HepG2 (cell line): ENCODE data around the gene BATF2. TPM values are rescaled to one million over a fixed set of nuclear protein-coding genes. Genes with fewer than 3 reads are reported as not detected.

Experiments used
- GABPA ChIP-seq, 2 experiments: IDR thresholded peaks; 2 replicates each; pipeline ENCODE4 v1.6.1; 2011 to 2016; ENCODE audit warnings: low read depth in 2 of 2, low read length in 1 of 2, missing biosample characterization in 1 of 2, missing genetic modification characterization in 1 of 2
- HNRNPH1 ChIP-seq: fragments of 200-400 bp; formaldehyde crosslinking; optimal IDR thresholded peaks from 2 replicates; pipeline ENCODE3; 2017; ENCODE audit warnings: mild to moderate bottlenecking, low read depth, low read length
- KLF16 ChIP-seq, 2 experiments: sonication (generic) in 1 of 2; formaldehyde crosslinking in 1 of 2; IDR thresholded peaks; 2 replicates each; pipeline versions ENCODE4 v1.6.1 to v1.8.0; 2016 to 2023; ENCODE audit warnings: missing genetic modification reagents in 2 of 2, missing compliant biosample characterization in 1 of 2
- MYNN ChIP-seq: sonication (generic); formaldehyde crosslinking; IDR thresholded peaks from 2 replicates; pipeline ENCODE4 v1.4.0; 2020; ENCODE audit warnings: mild to moderate bottlenecking, low read depth, missing genetic modification reagents
- NFE2 ChIP-seq: sonication (generic); formaldehyde crosslinking; IDR thresholded peaks from 2 replicates; pipeline ENCODE4 v1.4.0; 2020; ENCODE audit warnings: missing genetic modification reagents
- PHF20 ChIP-seq: sonication (generic); formaldehyde crosslinking; IDR thresholded peaks from 2 replicates; pipeline ENCODE4 v1.5.0; 2020; ENCODE audit warnings: mild to moderate bottlenecking, missing genetic modification reagents
- ZNF496 ChIP-seq: sonication (generic); formaldehyde crosslinking; IDR thresholded peaks from 2 replicates; pipeline ENCODE4 v1.8.1; 2023; ENCODE audit warnings: mild to moderate bottlenecking, moderate library complexity, missing genetic modification reagents; ENCODE audit not compliant: insufficient replicate concordance
- ZNF614 ChIP-seq: IDR thresholded peaks from 2 replicates; pipeline ENCODE4 v1.6.1; 2018; ENCODE audit warnings: missing biosample characterization, missing genetic modification reagents, inconsistent platforms, borderline replicate concordance
- polyA plus RNA-seq, 8 experiments: library from polyadenylated mRNA; depleted of rRNA in 3 of 8; stranded (reverse) in 7 of 8; unstranded in 1 of 8; fragments of >200 nt; fragmentation: Illumina TruSeq in 4 of 8; extraction: Trizol in 4 of 8; gene quantifications; 2 replicates each; pipeline versions ENCODE4 v1.2.1 to v1.2.3, GENCODE V29; 2011 to 2016; ENCODE audit warnings: low read depth in 4 of 8, missing spikeins in 1 of 8, mixed read lengths in 1 of 8; ENCODE audit not compliant: insufficient read depth in 1 of 8
- total RNA-seq, 5 experiments: library from RNA; depleted of rRNA; stranded (reverse); fragments of >200 nt; fragmentation: Illumina TruSeq; extraction: Trizol; gene quantifications; 2 replicates each; pipeline ENCODE4 v1.2.3, GENCODE V29; 2016; ENCODE audit warnings: low read depth in 1 of 5
- TF ChIP-seq, protein P1 (sequence below): sonication (generic); formaldehyde crosslinking; IDR thresholded peaks from 2 replicates; pipeline ENCODE4 v1.4.0; 2020; ENCODE audit warnings: mild to moderate bottlenecking, missing genetic modification reagents
- TF ChIP-seq, protein P2 (sequence below): sonication (generic); formaldehyde crosslinking; IDR thresholded peaks from 2 replicates; pipeline ENCODE4 v1.4.0; 2020; ENCODE audit warnings: missing genetic modification reagents
- TF ChIP-seq, protein P3 (sequence below): sonication (generic); formaldehyde crosslinking; conservative IDR thresholded peaks from 2 replicates; pipeline ENCODE4 v1.4.0; 2020; ENCODE audit warnings: missing genetic modification reagents
- TF ChIP-seq, protein P4 (sequence below), 2 experiments: fragments of 450-650 bp in 1 of 2; sonication (generic) in 1 of 2; formaldehyde crosslinking; IDR thresholded peaks; 2 replicates each; pipeline versions ENCODE4 v1.5.0 to v1.8.0; 2020 to 2022; ENCODE audit warnings: mild to moderate bottlenecking in 1 of 2, missing genetic modification reagents in 1 of 2
- TF ChIP-seq, protein P5 (sequence below): sonication (generic); formaldehyde crosslinking; IDR thresholded peaks from 2 replicates; pipeline ENCODE4 v1.4.0; 2020; ENCODE audit warnings: mild to moderate bottlenecking, missing genetic modification reagents

BATF2 gene
- total and polyA plus RNA-seq, 2 of the 13 experiments (the other 11 are each of a cell fraction or from before 2014, with no cell fraction given), result 2.8 to 3.9 TPM

DNA sequence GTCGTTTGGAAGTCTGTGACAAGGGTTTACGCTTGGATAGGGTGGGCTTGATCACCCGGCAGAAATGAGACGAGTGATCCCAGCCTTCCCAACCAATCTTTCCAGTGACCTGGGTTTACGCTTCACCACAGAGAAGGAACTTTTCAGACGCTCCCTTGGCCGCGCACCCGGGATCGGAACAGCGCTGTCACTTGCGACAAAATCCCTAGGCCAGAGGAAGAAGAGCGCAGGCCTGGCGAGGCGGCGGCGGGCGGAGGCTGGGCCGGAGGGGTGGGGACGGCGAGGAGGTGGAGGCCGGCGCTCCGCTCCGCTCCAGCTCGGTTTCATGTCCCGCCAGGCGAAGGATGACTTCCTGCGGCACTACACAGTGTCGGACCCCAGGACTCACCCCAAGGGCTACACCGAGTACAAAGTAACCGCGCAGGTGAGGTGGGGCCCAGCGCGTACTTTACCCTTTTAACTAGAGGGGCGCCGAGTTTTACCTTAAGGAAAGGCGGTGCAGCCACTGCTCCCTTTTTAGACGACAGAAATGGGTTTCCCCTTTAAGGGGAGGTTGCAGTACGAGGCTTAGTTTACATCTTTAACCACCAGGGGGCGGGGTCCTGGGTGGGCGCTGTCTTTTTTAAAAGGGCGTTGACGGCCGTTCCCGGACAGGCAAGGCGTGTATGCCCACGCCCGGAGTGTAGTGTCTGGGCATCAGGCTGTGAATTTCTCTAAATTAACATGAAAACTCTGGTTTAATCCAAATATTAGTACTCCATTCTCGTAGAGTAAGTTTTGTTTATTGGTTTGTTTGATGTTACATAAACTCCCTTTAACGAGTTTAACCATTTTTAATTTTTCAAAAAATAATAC lies 30.7 kb upstream of the BATF2 start, which contains the start of gene SNX15 (continued):
- no peak for TF ChIP-seq GABPA (IDR thresholded peaks at IDR 0.05; ENCODE audit: low read depth, low read length)
- peak; percentile 61; the same call in 1 of the 2 replicates for TF ChIP-seq GABPA (CRISPR knock-in tag; IDR thresholded peaks at IDR 0.05; ENCODE audit: low read depth)
- peak; percentile 89 for TF ChIP-seq HNRNPH1
- TF ChIP-seq PHF20 (CRISPR knock-in tag), result peak; percentile 62; the same call in 1 of the 2 replicates
- TF ChIP-seq, protein P1, sequence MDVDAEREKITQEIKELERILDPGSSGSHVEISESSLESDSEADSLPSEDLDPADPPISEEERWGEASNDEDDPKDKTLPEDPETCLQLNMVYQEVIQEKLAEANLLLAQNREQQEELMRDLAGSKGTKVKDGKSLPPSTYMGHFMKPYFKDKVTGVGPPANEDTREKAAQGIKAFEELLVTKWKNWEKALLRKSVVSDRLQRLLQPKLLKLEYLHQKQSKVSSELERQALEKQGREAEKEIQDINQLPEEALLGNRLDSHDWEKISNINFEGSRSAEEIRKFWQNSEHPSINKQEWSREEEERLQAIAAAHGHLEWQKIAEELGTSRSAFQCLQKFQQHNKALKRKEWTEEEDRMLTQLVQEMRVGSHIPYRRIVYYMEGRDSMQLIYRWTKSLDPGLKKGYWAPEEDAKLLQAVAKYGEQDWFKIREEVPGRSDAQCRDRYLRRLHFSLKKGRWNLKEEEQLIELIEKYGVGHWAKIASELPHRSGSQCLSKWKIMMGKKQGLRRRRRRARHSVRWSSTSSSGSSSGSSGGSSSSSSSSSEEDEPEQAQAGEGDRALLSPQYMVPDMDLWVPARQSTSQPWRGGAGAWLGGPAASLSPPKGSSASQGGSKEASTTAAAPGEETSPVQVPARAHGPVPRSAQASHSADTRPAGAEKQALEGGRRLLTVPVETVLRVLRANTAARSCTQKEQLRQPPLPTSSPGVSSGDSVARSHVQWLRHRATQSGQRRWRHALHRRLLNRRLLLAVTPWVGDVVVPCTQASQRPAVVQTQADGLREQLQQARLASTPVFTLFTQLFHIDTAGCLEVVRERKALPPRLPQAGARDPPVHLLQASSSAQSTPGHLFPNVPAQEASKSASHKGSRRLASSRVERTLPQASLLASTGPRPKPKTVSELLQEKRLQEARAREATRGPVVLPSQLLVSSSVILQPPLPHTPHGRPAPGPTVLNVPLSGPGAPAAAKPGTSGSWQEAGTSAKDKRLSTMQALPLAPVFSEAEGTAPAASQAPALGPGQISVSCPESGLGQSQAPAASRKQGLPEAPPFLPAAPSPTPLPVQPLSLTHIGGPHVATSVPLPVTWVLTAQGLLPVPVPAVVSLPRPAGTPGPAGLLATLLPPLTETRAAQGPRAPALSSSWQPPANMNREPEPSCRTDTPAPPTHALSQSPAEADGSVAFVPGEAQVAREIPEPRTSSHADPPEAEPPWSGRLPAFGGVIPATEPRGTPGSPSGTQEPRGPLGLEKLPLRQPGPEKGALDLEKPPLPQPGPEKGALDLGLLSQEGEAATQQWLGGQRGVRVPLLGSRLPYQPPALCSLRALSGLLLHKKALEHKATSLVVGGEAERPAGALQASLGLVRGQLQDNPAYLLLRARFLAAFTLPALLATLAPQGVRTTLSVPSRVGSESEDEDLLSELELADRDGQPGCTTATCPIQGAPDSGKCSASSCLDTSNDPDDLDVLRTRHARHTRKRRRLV (CRISPR knock-in tag), result peak; percentile 63; the same call in 1 of the 2 replicates
- no peak for TF ChIP-seq NFE2
- TF ChIP-seq, protein P2, sequence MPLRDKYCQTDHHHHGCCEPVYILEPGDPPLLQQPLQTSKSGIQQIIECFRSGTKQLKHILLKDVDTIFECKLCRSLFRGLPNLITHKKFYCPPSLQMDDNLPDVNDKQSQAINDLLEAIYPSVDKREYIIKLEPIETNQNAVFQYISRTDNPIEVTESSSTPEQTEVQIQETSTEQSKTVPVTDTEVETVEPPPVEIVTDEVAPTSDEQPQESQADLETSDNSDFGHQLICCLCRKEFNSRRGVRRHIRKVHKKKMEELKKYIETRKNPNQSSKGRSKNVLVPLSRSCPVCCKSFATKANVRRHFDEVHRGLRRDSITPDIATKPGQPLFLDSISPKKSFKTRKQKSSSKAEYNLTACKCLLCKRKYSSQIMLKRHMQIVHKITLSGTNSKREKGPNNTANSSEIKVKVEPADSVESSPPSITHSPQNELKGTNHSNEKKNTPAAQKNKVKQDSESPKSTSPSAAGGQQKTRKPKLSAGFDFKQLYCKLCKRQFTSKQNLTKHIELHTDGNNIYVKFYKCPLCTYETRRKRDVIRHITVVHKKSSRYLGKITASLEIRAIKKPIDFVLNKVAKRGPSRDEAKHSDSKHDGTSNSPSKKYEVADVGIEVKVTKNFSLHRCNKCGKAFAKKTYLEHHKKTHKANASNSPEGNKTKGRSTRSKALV, result 0 out of 2 replicates have a peak, but pooled peaks have one; percentile 36
- TF ChIP-seq, protein P3, sequence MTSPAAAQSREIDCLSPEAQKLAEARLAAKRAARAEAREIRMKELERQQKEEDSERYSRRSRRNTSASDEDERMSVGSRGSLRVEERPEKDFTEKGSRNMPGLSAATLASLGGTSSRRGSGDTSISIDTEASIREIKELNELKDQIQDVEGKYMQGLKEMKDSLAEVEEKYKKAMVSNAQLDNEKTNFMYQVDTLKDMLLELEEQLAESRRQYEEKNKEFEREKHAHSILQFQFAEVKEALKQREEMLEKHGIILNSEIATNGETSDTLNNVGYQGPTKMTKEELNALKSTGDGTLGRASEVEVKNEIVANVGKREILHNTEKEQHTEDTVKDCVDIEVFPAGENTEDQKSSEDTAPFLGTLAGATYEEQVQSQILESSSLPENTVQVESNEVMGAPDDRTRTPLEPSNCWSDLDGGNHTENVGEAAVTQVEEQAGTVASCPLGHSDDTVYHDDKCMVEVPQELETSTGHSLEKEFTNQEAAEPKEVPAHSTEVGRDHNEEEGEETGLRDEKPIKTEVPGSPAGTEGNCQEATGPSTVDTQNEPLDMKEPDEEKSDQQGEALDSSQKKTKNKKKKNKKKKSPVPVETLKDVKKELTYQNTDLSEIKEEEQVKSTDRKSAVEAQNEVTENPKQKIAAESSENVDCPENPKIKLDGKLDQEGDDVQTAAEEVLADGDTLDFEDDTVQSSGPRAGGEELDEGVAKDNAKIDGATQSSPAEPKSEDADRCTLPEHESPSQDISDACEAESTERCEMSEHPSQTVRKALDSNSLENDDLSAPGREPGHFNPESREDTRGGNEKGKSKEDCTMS (CRISPR knock-in tag), result no peak
- TF ChIP-seq, protein P4, sequence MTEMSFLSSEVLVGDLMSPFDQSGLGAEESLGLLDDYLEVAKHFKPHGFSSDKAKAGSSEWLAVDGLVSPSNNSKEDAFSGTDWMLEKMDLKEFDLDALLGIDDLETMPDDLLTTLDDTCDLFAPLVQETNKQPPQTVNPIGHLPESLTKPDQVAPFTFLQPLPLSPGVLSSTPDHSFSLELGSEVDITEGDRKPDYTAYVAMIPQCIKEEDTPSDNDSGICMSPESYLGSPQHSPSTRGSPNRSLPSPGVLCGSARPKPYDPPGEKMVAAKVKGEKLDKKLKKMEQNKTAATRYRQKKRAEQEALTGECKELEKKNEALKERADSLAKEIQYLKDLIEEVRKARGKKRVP (CRISPR knock-in tag; IDR thresholded peaks at IDR 0.05), result no peak
- TF ChIP-seq, protein P5, sequence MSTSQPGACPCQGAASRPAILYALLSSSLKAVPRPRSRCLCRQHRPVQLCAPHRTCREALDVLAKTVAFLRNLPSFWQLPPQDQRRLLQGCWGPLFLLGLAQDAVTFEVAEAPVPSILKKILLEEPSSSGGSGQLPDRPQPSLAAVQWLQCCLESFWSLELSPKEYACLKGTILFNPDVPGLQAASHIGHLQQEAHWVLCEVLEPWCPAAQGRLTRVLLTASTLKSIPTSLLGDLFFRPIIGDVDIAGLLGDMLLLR (CRISPR knock-in tag), result peak; percentile 83; the same call in 1 of the 2 replicates
- TF ChIP-seq ZNF614 (CRISPR knock-in tag), result no peak
- no peak for TF ChIP-seq ZNF496 (CRISPR knock-in tag)
- TF ChIP-seq KLF16 (CRISPR knock-in tag; IDR thresholded peaks at IDR 0.05), result peak in 1 of 2 experiments; percentile 55; a peak in 1 of 4 replicates
- TF ChIP-seq MYNN, result no peak
